ENCODE measurements around the gene MVP. TPM values are rescaled to one million over a fixed set of nuclear protein-coding genes. Genes with fewer than 3 reads are reported as not detected.

MVP gene
- total RNA-seq, 1 experiment from 2014 or later, result 75.1 TPM

GRCh38 chr16:29807426-29808218 is 12.6 kb upstream of the MVP start:
- H3K9me3 ChIP-seq (ENCODE audit: control insufficient read depth in 1 of 2, insufficient read depth in 1 of 2, low read depth in 1 of 2, low read length in 2 of 2), result no peaks in the 10 kb centered on the region
- H3K79me2 ChIP-seq (ENCODE audit: insufficient read depth, low read length), result peaks cover 35% of the 10 kb centered on the region
- peak overlapping the region; percentile 100 for H3K27ac ChIP-seq (ENCODE audit: low read depth, low read length)
- TF ChIP-seq POLR2AphosphoS5 (IDR thresholded peaks at IDR 0.05; ENCODE audit: low read depth, low read length), result peak; percentile 69
- peak; percentile 29; the same call in 1 of the 2 replicates for TF ChIP-seq ZFX (IDR thresholded peaks at IDR 0.05)
- peak; percentile 55 for TF ChIP-seq TCF7L2 (IDR thresholded peaks at IDR 0.05; ENCODE audit: borderline replicate concordance, extremely low read depth, insufficient read depth, insufficient read length)
- peak; percentile 15 for TF ChIP-seq POLR2A (IDR thresholded peaks at IDR 0.05; ENCODE audit: borderline replicate concordance, extremely low read depth, insufficient read depth, insufficient read length)
- TF ChIP-seq, protein P1, sequence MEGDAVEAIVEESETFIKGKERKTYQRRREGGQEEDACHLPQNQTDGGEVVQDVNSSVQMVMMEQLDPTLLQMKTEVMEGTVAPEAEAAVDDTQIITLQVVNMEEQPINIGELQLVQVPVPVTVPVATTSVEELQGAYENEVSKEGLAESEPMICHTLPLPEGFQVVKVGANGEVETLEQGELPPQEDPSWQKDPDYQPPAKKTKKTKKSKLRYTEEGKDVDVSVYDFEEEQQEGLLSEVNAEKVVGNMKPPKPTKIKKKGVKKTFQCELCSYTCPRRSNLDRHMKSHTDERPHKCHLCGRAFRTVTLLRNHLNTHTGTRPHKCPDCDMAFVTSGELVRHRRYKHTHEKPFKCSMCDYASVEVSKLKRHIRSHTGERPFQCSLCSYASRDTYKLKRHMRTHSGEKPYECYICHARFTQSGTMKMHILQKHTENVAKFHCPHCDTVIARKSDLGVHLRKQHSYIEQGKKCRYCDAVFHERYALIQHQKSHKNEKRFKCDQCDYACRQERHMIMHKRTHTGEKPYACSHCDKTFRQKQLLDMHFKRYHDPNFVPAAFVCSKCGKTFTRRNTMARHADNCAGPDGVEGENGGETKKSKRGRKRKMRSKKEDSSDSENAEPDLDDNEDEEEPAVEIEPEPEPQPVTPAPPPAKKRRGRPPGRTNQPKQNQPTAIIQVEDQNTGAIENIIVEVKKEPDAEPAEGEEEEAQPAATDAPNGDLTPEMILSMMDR (IDR thresholded peaks at IDR 0.05 in 2 of 3, conservative IDR thresholded peaks at IDR 0.05 in 1 of 3; ENCODE audit: borderline replicate concordance in 1 of 3, insufficient read depth in 1 of 3, low read depth in 2 of 3, low read length in 2 of 3), result peak in 2 of 3 experiments; percentile 36 to 44; a peak in 4 of 6 replicates
- no peak for TF ChIP-seq ELF1 (IDR thresholded peaks at IDR 0.05; ENCODE audit: borderline replicate concordance, low read depth)
- TF ChIP-seq SIN3A (IDR thresholded peaks at IDR 0.05; ENCODE audit: low read depth), result no peak
- BruUV-seq (replicated peaks), result no TSS peak
- POLR2A ChIA-PET, result interaction anchor here (1.0 to 2.0 kb wide), 7 partner anchors 8 to 118 kb away, joined by 3 to 20 read pairs (median 7); partner anchors contain the start of genes KCTD13, KIF22, MVP and PAGR1
- peak; percentile 82 for DNase-seq (ENCODE audit: low read depth, low spot score)
- no peaks in the 10 kb centered on the region for H3K27me3 ChIP-seq (ENCODE audit: insufficient read depth, low read length)
- peak overlapping the region; percentile 95 for H3K9ac ChIP-seq (ENCODE audit: low read length)
- no peaks in the 10 kb centered on the region for H3K9me2 ChIP-seq (ENCODE audit: insufficient read depth)
- peak overlapping the region; percentile 50 to 74 for H3K4me3 ChIP-seq (replicated peaks in 1 of 2; ENCODE audit: low read depth in 1 of 2, low read length in 2 of 2)
- H2AFZ ChIP-seq (ENCODE audit: low read depth, low read length, poor library complexity, severe bottlenecking), result no peak overlapping the region
- RAD21 ChIA-PET (ENCODE audit: low non-redundant PET in 1 of 2, low total read pairs in 2 of 2, uncharacterized antibody in 2 of 2, unreplicated experiment in 2 of 2), result interaction anchor here (0.9 to 1.5 kb wide), 5 partner anchors 8 to 214 kb away, joined by 3 to 5 read pairs (median 3); partner anchors contain the start of gene PAGR1 (in 1 of the 2)
- peak overlapping the region; percentile 99 for H3K4me2 ChIP-seq (ENCODE audit: low read length)
- peaks cover 6 to 22% of the 10 kb centered on the region in 2 experiments; a peak in 3 of 4 replicates for H3K36me3 ChIP-seq (ENCODE audit: control insufficient read depth in 1 of 2, insufficient read depth in 2 of 2, low read length in 2 of 2)
- intact Hi-C loops (cut with micrococcal nuclease), result no loop called here
- peak; percentile 26 for ATAC-seq
- H4K20me1 ChIP-seq (ENCODE audit: insufficient read depth), result no peaks in the 10 kb centered on the region
- CTCF ChIA-PET, result interaction anchor here (0.7 to 3.5 kb wide), 14 partner anchors 9 to 224 kb away, joined by 3 to 36 read pairs (median 6); partner anchors contain the start of genes ASPHD1, KIF22, MVP and PAGR1
- peaks cover 34 to 75% of the 10 kb centered on the region in 2 experiments for H3K4me1 ChIP-seq (ENCODE audit: control insufficient read depth in 1 of 2, insufficient read depth in 2 of 2, low read length in 2 of 2)

All from HCT116 (cell line).